Fibroblast of the aortic adventitia (primary cell): ENCODE results near the gene C9orf72. TPM values are rescaled to one million over a fixed set of nuclear protein-coding genes. Genes with fewer than 3 reads are reported as not detected.
"Not testable (repeated sequence)": the region's sequence is repeated elsewhere in the genome, so short reads cannot be mapped to it uniquely, and the experiment has no call there.

Experiments
- DNase-seq: peaks from one replicate; pipeline ENCODE4 v3.0.0-alpha.2; 2010; ENCODE audit warnings: low read depth
- H3K4me3 ChIP-seq: 2 replicates; pipeline ENCODE4 v1.5.1; 2011; ENCODE audit warnings: low read depth, mild to moderate bottlenecking, control low read depth, low read length, moderate library complexity
- total RNA-seq: library from RNA; depleted of rRNA; stranded (reverse); fragments of >200 nt; gene quantifications from 2 replicates; pipeline ENCODE4 v1.2.3, GENCODE V29; 2012; ENCODE audit warnings: low replicate concordance
- TF ChIP-seq, protein P1 (sequence below): IDR thresholded peaks from 2 replicates; pipeline ENCODE4 v1.5.1; 2011; ENCODE audit warnings: mild to moderate bottlenecking, low read length, control low read depth, inconsistent platforms; ENCODE audit not compliant: insufficient read depth

C9orf72 gene, protein sequence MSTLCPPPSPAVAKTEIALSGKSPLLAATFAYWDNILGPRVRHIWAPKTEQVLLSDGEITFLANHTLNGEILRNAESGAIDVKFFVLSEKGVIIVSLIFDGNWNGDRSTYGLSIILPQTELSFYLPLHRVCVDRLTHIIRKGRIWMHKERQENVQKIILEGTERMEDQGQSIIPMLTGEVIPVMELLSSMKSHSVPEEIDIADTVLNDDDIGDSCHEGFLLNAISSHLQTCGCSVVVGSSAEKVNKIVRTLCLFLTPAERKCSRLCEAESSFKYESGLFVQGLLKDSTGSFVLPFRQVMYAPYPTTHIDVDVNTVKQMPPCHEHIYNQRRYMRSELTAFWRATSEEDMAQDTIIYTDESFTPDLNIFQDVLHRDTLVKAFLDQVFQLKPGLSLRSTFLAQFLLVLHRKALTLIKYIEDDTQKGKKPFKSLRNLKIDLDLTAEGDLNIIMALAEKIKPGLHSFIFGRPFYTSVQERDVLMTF
- 7.5 and 31.7 TPM in 2 replicates for total RNA-seq

DNA sequence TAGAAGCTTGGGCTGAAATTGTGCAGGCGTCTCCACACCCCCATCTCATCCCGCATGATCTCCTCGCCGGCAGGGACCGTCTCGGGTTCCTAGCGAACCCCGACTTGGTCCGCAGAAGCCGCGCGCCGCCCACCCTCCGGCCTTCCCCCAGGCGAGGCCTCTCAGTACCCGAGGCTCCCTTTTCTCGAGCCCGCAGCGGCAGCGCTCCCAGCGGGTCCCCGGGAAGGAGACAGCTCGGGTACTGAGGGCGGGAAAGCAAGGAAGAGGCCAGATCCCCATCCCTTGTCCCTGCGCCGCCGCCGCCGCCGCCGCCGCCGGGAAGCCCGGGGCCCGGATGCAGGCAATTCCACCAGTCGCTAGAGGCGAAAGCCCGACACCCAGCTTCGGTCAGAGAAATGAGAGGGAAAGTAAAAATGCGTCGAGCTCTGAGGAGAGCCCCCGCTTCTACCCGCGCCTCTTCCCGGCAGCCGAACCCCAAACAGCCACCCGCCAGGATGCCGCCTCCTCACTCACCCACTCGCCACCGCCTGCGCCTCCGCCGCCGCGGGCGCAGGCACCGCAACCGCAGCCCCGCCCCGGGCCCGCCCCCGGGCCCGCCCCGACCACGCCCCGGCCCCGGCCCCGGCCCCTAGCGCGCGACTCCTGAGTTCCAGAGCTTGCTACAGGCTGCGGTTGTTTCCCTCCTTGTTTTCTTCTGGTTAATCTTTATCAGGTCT is at the start of gene C9orf72:
C9orf72 (minus strand) TSS at position 564 of the 716 bp plus-strand sequence. CDS start 6,361 bp downstream, outside the sequence.
- DNase-seq, result no peak
- peak within 1 kb of the TSS; percentile 74 for H3K4me3 ChIP-seq
- TF ChIP-seq, protein P1, sequence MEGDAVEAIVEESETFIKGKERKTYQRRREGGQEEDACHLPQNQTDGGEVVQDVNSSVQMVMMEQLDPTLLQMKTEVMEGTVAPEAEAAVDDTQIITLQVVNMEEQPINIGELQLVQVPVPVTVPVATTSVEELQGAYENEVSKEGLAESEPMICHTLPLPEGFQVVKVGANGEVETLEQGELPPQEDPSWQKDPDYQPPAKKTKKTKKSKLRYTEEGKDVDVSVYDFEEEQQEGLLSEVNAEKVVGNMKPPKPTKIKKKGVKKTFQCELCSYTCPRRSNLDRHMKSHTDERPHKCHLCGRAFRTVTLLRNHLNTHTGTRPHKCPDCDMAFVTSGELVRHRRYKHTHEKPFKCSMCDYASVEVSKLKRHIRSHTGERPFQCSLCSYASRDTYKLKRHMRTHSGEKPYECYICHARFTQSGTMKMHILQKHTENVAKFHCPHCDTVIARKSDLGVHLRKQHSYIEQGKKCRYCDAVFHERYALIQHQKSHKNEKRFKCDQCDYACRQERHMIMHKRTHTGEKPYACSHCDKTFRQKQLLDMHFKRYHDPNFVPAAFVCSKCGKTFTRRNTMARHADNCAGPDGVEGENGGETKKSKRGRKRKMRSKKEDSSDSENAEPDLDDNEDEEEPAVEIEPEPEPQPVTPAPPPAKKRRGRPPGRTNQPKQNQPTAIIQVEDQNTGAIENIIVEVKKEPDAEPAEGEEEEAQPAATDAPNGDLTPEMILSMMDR, result no peak

DNA sequence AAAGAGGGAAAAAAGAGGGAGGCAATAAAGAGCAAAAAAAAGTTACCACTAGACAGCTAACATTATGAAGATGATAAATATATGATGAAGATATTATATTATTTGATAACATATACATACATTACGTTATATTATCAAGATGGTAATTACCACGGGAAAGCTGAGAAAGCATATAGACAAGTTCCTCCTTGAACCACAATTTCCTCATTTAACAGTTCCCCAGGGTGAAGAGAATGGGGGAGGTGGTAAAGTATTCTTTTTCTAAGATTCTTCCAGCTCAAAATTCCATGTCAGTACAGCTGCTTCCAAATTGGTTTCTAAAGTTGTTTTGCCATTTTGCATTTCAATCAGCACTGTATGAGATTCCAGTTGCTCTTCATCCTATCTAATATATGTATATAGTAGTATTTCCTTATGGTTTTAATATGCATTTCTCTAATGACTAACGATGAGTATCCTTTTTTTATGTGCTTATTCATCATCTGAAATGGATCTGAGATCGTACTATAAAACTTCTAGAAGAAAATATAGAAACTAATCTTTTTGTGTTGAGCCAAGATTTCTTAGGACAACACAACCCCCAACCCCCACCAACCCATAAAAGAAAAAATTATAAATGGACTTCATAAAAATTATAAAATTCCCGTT is 49.5 kb upstream of the C9orf72 start:
- TF ChIP-seq, protein P1, result no peak
- no peak overlapping the region for H3K4me3 ChIP-seq
- DNase-seq, result no peak

DNA sequence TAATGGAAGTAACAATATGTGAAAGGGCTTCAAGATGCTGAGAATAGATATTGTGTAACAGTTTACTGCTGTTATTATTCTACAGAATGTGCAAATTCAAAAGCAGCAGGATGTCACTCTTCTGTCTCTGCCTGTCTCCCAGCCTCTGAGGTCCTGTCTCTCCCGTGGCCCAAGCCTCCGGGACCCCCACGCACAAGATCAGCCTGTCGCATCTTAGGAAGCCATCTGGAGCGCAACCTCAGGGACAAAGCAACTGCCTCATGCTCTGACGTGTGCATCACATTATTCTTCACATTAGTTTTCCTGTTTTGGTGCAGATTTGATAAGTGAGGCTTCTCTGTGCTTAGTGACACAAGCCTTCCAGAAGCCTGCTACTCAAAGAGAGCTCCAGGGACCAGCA is 46.5 kb upstream of the C9orf72 start:
- TF ChIP-seq, protein P1, result no peak
- no peak for DNase-seq
- H3K4me3 ChIP-seq, result no peak overlapping the region

DNA sequence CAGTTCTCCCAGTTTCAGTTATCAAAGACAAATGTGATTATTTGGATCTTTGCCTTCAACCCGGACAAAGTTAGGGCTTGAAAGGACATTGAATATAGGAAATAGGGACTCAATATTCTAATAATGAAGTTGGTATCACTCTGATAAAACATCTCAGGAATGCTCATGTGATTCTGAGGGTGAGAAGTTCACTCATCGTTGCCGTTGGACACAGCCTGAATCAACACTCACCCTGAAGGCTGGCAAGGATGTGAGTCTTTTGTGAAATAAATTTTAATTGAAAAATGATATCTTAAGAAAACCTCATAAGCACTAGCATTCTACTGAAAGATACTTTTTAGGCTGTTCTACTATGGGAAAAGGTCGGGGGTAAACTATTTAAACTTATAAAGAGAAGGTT is 44.8 kb upstream of the C9orf72 start:
- TF ChIP-seq, protein P1, result no peak
- no peak overlapping the region for H3K4me3 ChIP-seq
- no peak for DNase-seq

DNA sequence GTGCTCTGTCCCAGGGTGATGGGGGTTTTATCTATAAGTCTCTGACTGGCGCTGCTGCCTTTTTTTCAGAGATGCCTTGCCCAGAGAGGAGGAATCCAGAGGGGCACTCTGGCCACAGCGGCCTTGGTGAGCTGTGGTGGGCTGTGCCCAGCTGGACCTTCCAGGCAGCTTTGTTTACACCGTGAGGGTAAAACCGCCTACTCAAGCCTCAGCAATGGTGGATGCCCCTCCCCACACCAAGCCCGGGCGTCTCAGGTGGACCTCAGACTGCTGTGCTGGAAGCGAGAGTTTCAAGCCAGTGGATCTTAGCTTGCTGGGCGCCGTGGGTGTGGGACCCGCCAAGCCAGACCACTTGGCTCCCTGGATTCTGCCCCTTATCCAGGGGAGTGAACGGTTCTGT is 41.3 kb upstream of the C9orf72 start:
- H3K4me3 ChIP-seq, result no peak overlapping the region
- TF ChIP-seq, protein P1, result no peak
- DNase-seq, result no peak

DNA sequence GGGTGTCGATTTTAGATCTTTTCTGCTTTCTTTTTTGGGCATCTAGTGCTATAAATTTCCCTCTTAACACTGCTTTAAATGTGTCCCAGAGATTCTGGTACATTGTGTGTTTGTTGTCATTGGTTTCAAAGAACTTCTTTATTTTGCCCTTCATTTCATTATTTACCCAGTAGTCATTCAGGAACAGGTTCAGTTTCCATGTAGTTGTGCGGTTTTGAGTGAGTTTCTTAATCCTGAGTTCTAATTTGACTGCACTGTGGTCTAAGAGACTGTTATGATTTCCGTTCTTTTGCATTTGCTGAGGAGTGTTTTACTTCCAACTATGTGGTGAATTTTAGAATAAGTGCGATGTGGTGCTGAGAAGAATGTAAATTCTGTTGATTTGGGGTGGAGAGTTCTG is 38.8 kb upstream of the C9orf72 start:
- not testable (repeated sequence) for H3K4me3 ChIP-seq, DNase-seq

DNA sequence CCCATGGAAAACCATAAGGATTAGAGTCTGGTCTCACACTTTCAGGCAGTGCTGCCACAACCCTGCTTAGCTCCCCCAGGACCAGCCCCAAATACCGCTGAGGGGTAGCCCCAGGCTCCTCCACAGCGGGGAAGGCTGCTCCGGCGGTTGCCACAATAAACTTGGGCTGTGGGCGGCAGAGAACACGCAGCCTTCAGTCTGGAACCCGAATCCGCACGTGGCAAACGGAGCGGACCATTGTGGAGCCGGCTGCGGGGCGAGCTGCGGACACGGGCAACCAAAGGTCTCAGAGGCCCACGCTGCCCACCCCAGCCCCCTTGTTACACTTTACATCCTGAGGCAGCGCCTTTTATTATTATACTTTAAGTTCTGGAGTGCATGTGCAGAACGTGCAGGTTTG is 37.3 kb upstream of the C9orf72 start:
- no peak for DNase-seq
- no peak overlapping the region for H3K4me3 ChIP-seq
- TF ChIP-seq, protein P1, result no peak
